SK-N-SH (cell line): ENCODE data around the gene CMTM1. TPM values are rescaled to one million over a fixed set of nuclear protein-coding genes. Genes with fewer than 3 reads are reported as not detected.

ENCODE experiments used
- CTCF ChIA-PET: fragments of 300-600, 350-600 bp; formaldehyde crosslinking; extraction: SDS; loops from one replicate; lab custom pipeline; 2021; lab: Yijun Ruan, JAX
- POLR2A ChIA-PET: fragments of 350-600 bp; sonication (Branson Sonifier 250); formaldehyde crosslinking; extraction: SDS; loops from one replicate; lab custom pipeline; 2020; ENCODE audit warnings: antibody characterized with exemption, inconsistent platforms; lab: Yijun Ruan, JAX
- DNase-seq: peaks from one replicate; pipeline ENCODE4 v3.0.0; 2012
- H2AFZ ChIP-seq: fragments of 200-600 bp; sonication (generic); 2 replicates; pipeline ENCODE4 v1.8.1; 2016; ENCODE audit warnings: antibody characterized with exemption, mild to moderate bottlenecking, low read depth
- H3F3A ChIP-seq: fragments of 200-600 bp; sonication (generic); replicated peaks from 2 replicates; pipeline ENCODE3; 2016; ENCODE audit warnings: antibody characterized with exemption, mild to moderate bottlenecking; ENCODE audit not compliant: insufficient read depth
- H3K27ac ChIP-seq, 2 experiments: fragments of 200-500 bp in 1 of 2; fragments of 200-600 bp in 1 of 2; sonication (Bioruptor generic) in 1 of 2; sonication (generic), shearing (Covaris generic) in 1 of 2; 2 replicates each; pipeline versions ENCODE4 v1.5.1 to v1.6.1; 2014 to 2016; ENCODE audit warnings: low read depth in 2 of 2, inconsistent platforms in 1 of 2, low read length in 1 of 2, mild to moderate bottlenecking in 1 of 2, mixed read lengths in 1 of 2
- H3K27me3 ChIP-seq: fragments of 200-600 bp; sonication (generic), shearing (Covaris generic); 2 replicates; pipeline ENCODE4 v1.6.1; 2016; ENCODE audit warnings: mixed run types; ENCODE audit not compliant: insufficient read depth
- H3K36me3 ChIP-seq, 2 experiments: fragments of 200-500 bp in 1 of 2; fragments of 200-600 bp in 1 of 2; sonication (Bioruptor generic) in 1 of 2; sonication (generic) in 1 of 2; replicated peaks in 1 of 2; 2 replicates each; pipeline versions ENCODE3 to v1.5.1; 2014 to 2016; ENCODE audit warnings: low read length in 1 of 2, mild to moderate bottlenecking in 1 of 2; ENCODE audit not compliant: insufficient read depth in 2 of 2, control insufficient read depth in 1 of 2
- H3K4me1 ChIP-seq, 2 experiments: fragments of 200-500 bp in 1 of 2; fragments of 200-600 bp in 1 of 2; sonication (Bioruptor generic) in 1 of 2; sonication (generic), shearing (Covaris generic) in 1 of 2; 2 replicates each; pipeline versions ENCODE4 v1.5.1 to v1.6.1; 2014 to 2016; ENCODE audit warnings: low read depth in 1 of 2, low read length in 1 of 2, mixed run types in 1 of 2; ENCODE audit not compliant: insufficient read depth in 2 of 2, control insufficient read depth in 1 of 2
- H3K4me2 ChIP-seq: fragments of 200-600 bp; sonication (generic), shearing (Covaris generic); 2 replicates; pipeline ENCODE4 v1.6.1; 2017; ENCODE audit warnings: mixed run types
- H3K4me3 ChIP-seq, 2 experiments: fragments of 200-500 bp in 1 of 2; fragments of 200-600 bp in 1 of 2; sonication (Bioruptor generic) in 1 of 2; sonication (generic), shearing (Covaris generic) in 1 of 2; 2 replicates each; pipeline versions ENCODE4 v1.5.1 to v1.8.1; 2014 to 2016; ENCODE audit warnings: low read depth in 2 of 2, inconsistent platforms in 1 of 2, low read length in 1 of 2, mild to moderate bottlenecking in 1 of 2, mixed read lengths in 1 of 2, moderate library complexity in 1 of 2
- H3K79me2 ChIP-seq: fragments of 200-600 bp; sonication (generic); 2 replicates; pipeline ENCODE4 v1.8.1; 2017; ENCODE audit warnings: mild to moderate bottlenecking; ENCODE audit not compliant: insufficient read depth
- H3K9ac ChIP-seq: fragments of 200-600 bp; sonication (generic); 2 replicates; pipeline ENCODE4 v1.6.1; 2017; ENCODE audit warnings: mixed run types
- H3K9me2 ChIP-seq: fragments of 200-600 bp; sonication (generic); 2 replicates; pipeline ENCODE4 v1.6.1; 2017; ENCODE audit warnings: mixed run types
- H3K9me3 ChIP-seq: fragments of 200-600 bp; sonication (generic); 2 replicates; pipeline ENCODE4 v1.6.1; 2017; ENCODE audit warnings: mixed run types, mild to moderate bottlenecking, moderate library complexity
- H4K20me1 ChIP-seq: fragments of 200-600 bp; sonication (generic); 2 replicates; pipeline ENCODE4 v1.6.1; 2017; ENCODE audit warnings: mild to moderate bottlenecking, mixed run types; ENCODE audit not compliant: insufficient read depth
- CHD2 ChIP-seq: fragments of 150-350 bp; IDR thresholded peaks from 2 replicates; pipeline ENCODE4 v1.6.1; 2018; ENCODE audit warnings: low read length; ENCODE audit not compliant: partially characterized antibody
- EZH2phosphoT487 ChIP-seq: fragments of 200-600 bp; sonication (generic); IDR thresholded peaks from 2 replicates; pipeline ENCODE4 v1.6.1; 2017; ENCODE audit warnings: low read depth, mixed run types, mild to moderate bottlenecking, antibody characterized with exemption, moderate library complexity, borderline replicate concordance
- FOSL2 ChIP-seq: IDR thresholded peaks from 2 replicates; pipeline ENCODE4 v1.4.0; 2012; ENCODE audit warnings: low read depth, mild to moderate bottlenecking, moderate library complexity, borderline replicate concordance
- FOXJ3 ChIP-seq: sonication (generic); formaldehyde crosslinking; IDR thresholded peaks from 2 replicates; pipeline ENCODE4 v1.5.1; 2020; ENCODE audit warnings: mild to moderate bottlenecking, missing genetic modification reagents
- JUND ChIP-seq: IDR thresholded peaks from 2 replicates; pipeline ENCODE4 v1.4.0; 2012
- MAX ChIP-seq: IDR thresholded peaks from 2 replicates; pipeline ENCODE4 v1.4.0; 2012; ENCODE audit warnings: low read depth
- MEF2A ChIP-seq: IDR thresholded peaks from 2 replicates; pipeline ENCODE4 v1.4.0; 2012; ENCODE audit warnings: low read depth, borderline replicate concordance
- MXI1 ChIP-seq: IDR thresholded peaks from 2 replicates; pipeline ENCODE4 v1.6.1; 2012; ENCODE audit warnings: mild to moderate bottlenecking, low read depth, low read length, improper control_type of control experiment
- NRF1 ChIP-seq: IDR thresholded peaks from 2 replicates; pipeline ENCODE4 v1.6.1; 2012; ENCODE audit warnings: low read depth, mild to moderate bottlenecking, low read length
- PBX3 ChIP-seq: IDR thresholded peaks from 2 replicates; pipeline ENCODE4; 2012
- POLR2AphosphoS5 ChIP-seq: IDR thresholded peaks from 2 replicates; pipeline ENCODE4 v1.6.1; 2012; ENCODE audit warnings: low read depth, low read length
- RCOR1 ChIP-seq: fragments of 150-350 bp; IDR thresholded peaks from 2 replicates; pipeline ENCODE4 v1.6.1; 2017; ENCODE audit warnings: antibody characterized with exemption, low read length
- RXRA ChIP-seq: IDR thresholded peaks from 2 replicates; pipeline ENCODE4 v1.4.0; 2012; ENCODE audit warnings: low read depth, mild to moderate bottlenecking, borderline replicate concordance
- SMC3 ChIP-seq: IDR thresholded peaks from 2 replicates; pipeline ENCODE4 v1.6.1; 2012; ENCODE audit warnings: low read depth, low read length, improper control_type of control experiment
- TAF1 ChIP-seq: IDR thresholded peaks from 2 replicates; pipeline ENCODE4 v1.6.1; 2012; ENCODE audit warnings: low read depth, mild to moderate bottlenecking, low read length, moderate library complexity, borderline replicate concordance
- TCF12 ChIP-seq: IDR thresholded peaks from 2 replicates; pipeline ENCODE4 v1.4.0; 2012
- TEAD4 ChIP-seq: IDR thresholded peaks from 2 replicates; pipeline ENCODE4 v1.4.0; 2012; ENCODE audit warnings: mild to moderate bottlenecking, borderline replicate concordance; ENCODE audit not compliant: insufficient read depth
- USF2 ChIP-seq: fragments of 150-350 bp; IDR thresholded peaks from 2 replicates; pipeline ENCODE4 v1.6.1; 2017; ENCODE audit warnings: antibody characterized with exemption, low read length, low read depth, borderline replicate concordance
- YY1 ChIP-seq: IDR thresholded peaks from 2 replicates; pipeline ENCODE4 v1.4.0; 2012; ENCODE audit warnings: low read depth, mild to moderate bottlenecking
- ZBTB33 ChIP-seq: IDR thresholded peaks from 2 replicates; pipeline ENCODE4 v1.4.0; 2012; ENCODE audit warnings: low read depth, borderline replicate concordance
- WGBS: methylation state at CpG from one replicate; pipeline ENCODE4 v1.1.6; 2017; ENCODE audit warnings: low lambda C conversion rate; 5-methylcytosine and 5-hydroxymethylcytosine counted together
- polyA plus RNA-seq, 3 experiments: library from polyadenylated mRNA; depleted of rRNA; stranded (reverse); fragments of >200 nt; gene quantifications; 2 replicates each; pipeline ENCODE4 v1.2.3, GENCODE V29; 2012

The CMTM1 gene
- polyA plus RNA-seq, 1 of the 3 experiments (the other 2 are of a cell fraction): 3.7 TPM

GRCh38 chr16:66554495-66554894 is 11.7 kb upstream of the CMTM1 start:
- no peaks in the 10 kb centered on the region for H3K9me2 ChIP-seq
- H3K4me1 ChIP-seq: peaks cover 11 to 22% of the 10 kb centered on the region in 2 experiments; a peak in 3 of 4 replicates
- POLR2A ChIA-PET: no interaction called here
- H3K9me3 ChIP-seq: no peaks in the 10 kb centered on the region
- WGBS: 95% methylated on average over 6 of the region's 6 CpGs
- CTCF ChIA-PET: interaction anchor here (1.0 to 1.7 kb wide), 2 partner anchors 25 to 54 kb away, joined by 3 to 5 read pairs; partner anchors contain the start of gene CMTM2
- H3F3A ChIP-seq: no peaks in the 10 kb centered on the region
- TF ChIP-seq EZH2phosphoT487 (no peak), USF2 (no peak), CHD2 (no peak), TCF12 (no peak), SMC3 (no peak), RCOR1 (no peak), MEF2A (no peak), NRF1 (no peak), JUND (no peak), TAF1 (no peak), FOXJ3 (CRISPR knock-in tag) (no peak), YY1 (no peak), MXI1 (no peak), MAX (no peak), FOSL2 (no peak), TEAD4 (no peak), POLR2AphosphoS5 (no peak), PBX3 (no peak), RXRA (no peak), ZBTB33 (no peak)
- H3K27me3 ChIP-seq: no peaks in the 10 kb centered on the region
- DNase-seq: no peak
- H3K79me2 ChIP-seq: peaks cover 63% of the 10 kb centered on the region
- H4K20me1 ChIP-seq: no peaks in the 10 kb centered on the region
- H3K9ac ChIP-seq: no peak overlapping the region
- no peak overlapping the region for H3K4me3 ChIP-seq
- no peak overlapping the region for H2AFZ ChIP-seq
- H3K36me3 ChIP-seq: peaks cover 15 to 21% of the 10 kb centered on the region in 2 experiments
- no peak overlapping the region for H3K4me2 ChIP-seq
- no peak overlapping the region for H3K27ac ChIP-seq
